HL-60 (cell line): Measurements from ENCODE around the gene FCHSD2.

Source experiments
- DNase-seq, 2 experiments: peaks; one replicate each; pipeline ENCODE4 v3.0.0-alpha.2; 2010 to 2020; ENCODE audit warnings: low read depth in 1 of 2, low spot score in 1 of 2
- H3K27ac ChIP-seq: fragments of 250-450 bp; sonication (Bioruptor Pico); replicated peaks from 2 replicates; pipeline ENCODE4 v1.5.1; 2020; ENCODE audit warnings: mild to moderate bottlenecking, moderate library complexity
- H3K27me3 ChIP-seq: fragments of 250-450 bp; sonication (Bioruptor Pico); 2 replicates; pipeline ENCODE4 v1.5.1; 2021; ENCODE audit warnings: mild to moderate bottlenecking, moderate library complexity; ENCODE audit not compliant: insufficient read depth, poor library complexity, severe bottlenecking
- H3K4me3 ChIP-seq: replicated peaks from 2 replicates; pipeline ENCODE4 v1.5.1; 2011; ENCODE audit warnings: mild to moderate bottlenecking, control low read depth, low read length; ENCODE audit not compliant: insufficient read depth
- CTCF ChIP-seq: IDR thresholded peaks from one replicate; pipeline ENCODE4 v1.5.1; 2011; ENCODE audit warnings: low read length, control low read depth, inconsistent platforms; ENCODE audit not compliant: insufficient read depth
- GABPA ChIP-seq: IDR thresholded peaks from 2 replicates; pipeline ENCODE4 v1.6.1; 2012; ENCODE audit warnings: low read depth
- POLR2AphosphoS5 ChIP-seq: IDR thresholded peaks from 2 replicates; pipeline ENCODE4 v1.6.1; 2012; ENCODE audit warnings: low read depth
- REST ChIP-seq: IDR thresholded peaks from 2 replicates; pipeline ENCODE4 v1.6.1; 2012; ENCODE audit warnings: low read depth; ENCODE audit not compliant: insufficient replicate concordance
- SPI1 ChIP-seq: IDR thresholded peaks from 2 replicates; pipeline ENCODE4 v1.6.1; 2012; ENCODE audit warnings: low read depth, mild to moderate bottlenecking, borderline replicate concordance

Gene FCHSD2

DNA sequence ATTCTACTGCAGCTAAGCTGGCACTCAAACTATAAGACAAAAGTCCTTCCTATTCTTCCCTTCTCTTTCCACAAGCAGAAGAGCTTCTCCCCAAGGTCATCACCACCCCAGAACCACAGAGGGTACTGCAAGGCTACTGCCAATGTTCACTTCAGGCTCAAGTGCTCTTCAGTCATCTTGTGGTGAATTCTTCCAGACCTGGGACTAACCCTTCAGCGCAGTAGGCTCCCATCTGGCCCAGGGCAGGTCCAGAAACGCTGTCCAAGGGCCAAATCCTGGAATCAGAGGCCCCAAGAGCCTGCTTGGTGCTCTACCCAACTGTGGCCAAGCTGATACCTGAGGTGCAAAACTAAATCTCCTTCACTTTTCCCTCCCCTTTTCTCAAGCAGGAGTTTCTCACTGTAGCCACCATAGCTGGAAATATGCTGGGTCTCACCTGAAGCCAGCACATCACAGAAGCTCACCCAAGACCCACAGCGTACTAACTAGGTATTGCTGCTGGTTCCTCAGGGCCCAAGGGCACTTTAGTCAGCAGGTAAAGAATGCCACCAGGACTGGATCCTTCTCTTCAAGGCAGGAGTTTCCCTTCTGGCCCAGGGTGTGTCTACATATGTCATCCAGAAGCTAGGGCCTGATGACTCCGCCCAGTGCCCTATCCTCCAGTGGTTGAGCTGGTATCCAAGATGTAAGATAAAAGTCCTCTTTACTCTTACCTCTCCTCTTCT, 27.8 kb downstream of the FCHSD2 start:
- Histone ChIP-seq H3K27ac (no peak overlapping the region), H3K27me3 (no peaks in the 10 kb centered on the region), H3K4me3 (no peak overlapping the region)
- no peak for DNase-seq
- TF ChIP-seq CTCF = no peak
- no peak for TF ChIP-seq POLR2AphosphoS5
- no peak for TF ChIP-seq SPI1
- no peak for TF ChIP-seq REST
- no peak for TF ChIP-seq GABPA

DNA sequence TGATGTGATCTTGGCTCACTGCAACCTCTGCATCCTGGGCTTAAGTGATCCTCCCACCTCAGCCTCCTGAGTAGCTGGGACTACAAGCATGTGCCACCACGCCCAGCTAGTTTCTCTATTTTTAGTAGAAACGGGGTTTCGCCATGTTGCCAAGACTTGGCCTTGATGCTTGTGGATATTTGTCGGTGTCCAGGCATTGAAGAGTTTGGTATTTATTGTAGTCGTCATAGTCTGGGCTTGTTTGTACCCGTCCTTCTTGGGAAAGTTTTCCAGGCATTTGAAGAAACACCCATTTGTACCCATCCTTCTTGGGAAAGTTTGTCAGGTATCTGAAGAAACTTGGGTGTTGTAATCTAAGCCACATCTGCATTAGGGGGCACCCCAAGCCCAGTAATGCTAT, 28.7 kb downstream of the FCHSD2 start:
- Histone ChIP-seq H3K27me3 (no peaks in the 10 kb centered on the region), H3K4me3 (no peak overlapping the region), H3K27ac (no peak overlapping the region)
- TF ChIP-seq SPI1 (no peak), GABPA (no peak), CTCF (no peak), POLR2AphosphoS5 (no peak), REST (no peak)
- DNase-seq = no peak

- Histone ChIP-seq H3K27me3 (no peaks in the 10 kb centered on the region), H3K27ac (no peak overlapping the region), H3K4me3 (no peak overlapping the region)
- TF ChIP-seq CTCF (no peak), SPI1 (no peak), GABPA (no peak), REST (no peak), POLR2AphosphoS5 (no peak)
- DNase-seq = no peak
Observed at GRCh38 chr11:73107597-73107996, 34.5 kb downstream of the FCHSD2 start.
